Hepatocyte (in vitro differentiated cells): ENCODE data around the gene EGFL7. TPM values are rescaled to one million over a fixed set of nuclear protein-coding genes. Genes with fewer than 3 reads are reported as not detected.

ENCODE experiments used
- DNase-seq: peaks from one replicate; pipeline ENCODE4 v3.0.0-alpha.2; 2016; ENCODE audit warnings: low spot score
- H2AFZ ChIP-seq: fragments of 200-600 bp; sonication (generic); 2 replicates; pipeline ENCODE4 v1.6.0; 2016; ENCODE audit warnings: antibody characterized with exemption, mild to moderate bottlenecking
- H3K27ac ChIP-seq: fragments of 200-600 bp; sonication (generic); 2 replicates; pipeline ENCODE4 v1.5.1; 2016; ENCODE audit warnings: mild to moderate bottlenecking
- H3K27me3 ChIP-seq: fragments of 200-600 bp; sonication (generic); 2 replicates; pipeline ENCODE4 v1.6.1; 2016
- H3K36me3 ChIP-seq: fragments of 200-600 bp; sonication (generic); replicated peaks from 2 replicates; pipeline ENCODE4 v1.5.1; 2016; ENCODE audit warnings: low read depth; ENCODE audit not compliant: insufficient read depth
- H3K4me1 ChIP-seq: fragments of 200-600 bp; sonication (generic); 2 replicates; pipeline ENCODE4 v1.5.1; 2016; ENCODE audit warnings: mild to moderate bottlenecking, moderate library complexity; ENCODE audit not compliant: insufficient read depth
- H3K4me2 ChIP-seq: fragments of 200-600 bp; sonication (generic); 2 replicates; pipeline ENCODE4 v1.6.0; 2016
- H3K4me3 ChIP-seq: fragments of 200-600 bp; sonication (generic); 2 replicates; pipeline ENCODE4 v1.5.1; 2016; ENCODE audit warnings: mild to moderate bottlenecking
- H3K79me2 ChIP-seq: fragments of 200-600 bp; sonication (generic); 2 replicates; pipeline ENCODE4 v1.6.0; 2017; ENCODE audit warnings: mild to moderate bottlenecking
- H3K9me2 ChIP-seq: fragments of 200-600 bp; sonication (generic); replicated peaks from 2 replicates; pipeline ENCODE4 v1.6.0; 2017; ENCODE audit warnings: mild to moderate bottlenecking; ENCODE audit not compliant: insufficient read depth
- H3K9me3 ChIP-seq: fragments of 200-600 bp; sonication (generic); 2 replicates; pipeline ENCODE4 v1.5.1; 2016; ENCODE audit warnings: low read depth, mild to moderate bottlenecking
- H4K20me1 ChIP-seq: fragments of 200-600 bp; sonication (generic); 2 replicates; pipeline ENCODE4 v1.6.0; 2016; ENCODE audit warnings: mild to moderate bottlenecking; ENCODE audit not compliant: insufficient read depth, poor library complexity, severe bottlenecking
- EZH2 ChIP-seq: fragments of 200-600 bp; sonication (generic); IDR thresholded peaks from 2 replicates; pipeline ENCODE4 v1.6.1; 2016; ENCODE audit warnings: antibody characterized with exemption, mild to moderate bottlenecking, borderline replicate concordance
- EZH2phosphoT487 ChIP-seq: fragments of 200-600 bp; sonication (generic); IDR thresholded peaks from one replicate; pipeline ENCODE4 v1.6.1; 2018; ENCODE audit warnings: antibody characterized with exemption, mild to moderate bottlenecking, low read depth, moderate library complexity; ENCODE audit not compliant: unreplicated experiment, severe bottlenecking
- WGBS: methylation state at CpG from one replicate; pipeline ENCODE4 v1.1.6; 2016; ENCODE audit warnings: low lambda C conversion rate; ENCODE audit errors: missing lambda C conversion rate; 5-methylcytosine and 5-hydroxymethylcytosine counted together
- polyA plus RNA-seq: library from polyadenylated mRNA; unstranded; fragments of >200 nt; fragmentation: Nextera tagmentation; extraction: Ambion mirVana; gene quantifications from 2 replicates; pipeline ENCODE4 v1.2.1, GENCODE V29; 2016
- total RNA-seq: library from RNA; depleted of rRNA; stranded (reverse); fragments of >200 nt; gene quantifications from 2 replicates; pipeline ENCODE4 v1.2.3, GENCODE V29; 2014
- TF ChIP-seq, protein P1 (sequence below): fragments of 200-600 bp; sonication (generic); IDR thresholded peaks from 2 replicates; pipeline ENCODE4 v1.5.1; 2016; ENCODE audit warnings: antibody characterized with exemption, mild to moderate bottlenecking; ENCODE audit not compliant: poor library complexity

EGFL7 gene
- total and polyA plus RNA-seq, 2 experiments from 2014 or later: 50.0 to 82.5 TPM

DNA sequence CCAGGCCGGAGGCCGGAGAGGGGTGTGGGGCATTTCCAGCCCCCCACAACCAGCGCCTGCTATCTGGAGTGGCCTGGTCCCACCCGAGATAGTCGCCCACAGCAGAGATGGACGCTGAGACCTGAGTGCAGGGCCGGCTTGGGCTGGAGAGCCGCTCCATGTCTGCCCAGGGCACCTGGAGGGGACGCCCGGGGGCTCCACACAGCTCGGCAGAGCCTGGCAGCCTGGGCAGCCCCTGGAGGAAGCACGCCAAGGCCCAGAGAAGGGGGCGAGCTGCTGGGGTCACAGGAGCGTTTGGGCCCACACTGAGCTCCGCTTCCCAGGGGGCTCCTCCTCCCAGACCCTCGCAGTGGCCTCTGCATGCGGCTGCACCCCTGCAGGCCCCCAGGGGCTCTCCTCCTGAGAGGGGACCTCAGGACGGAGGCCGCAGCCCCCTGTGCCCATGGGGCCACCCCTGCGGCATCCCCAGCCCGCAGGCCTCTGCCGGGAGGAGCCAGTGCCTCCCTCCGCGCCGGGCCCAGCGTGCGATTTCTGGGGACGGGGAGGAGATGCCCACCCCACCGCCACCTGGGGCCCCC lies 42.2 kb upstream of the EGFL7 start:
- Histone ChIP-seq H3K27ac (peak overlapping the region; percentile 1), H3K79me2 (no peaks in the 10 kb centered on the region), H4K20me1 (no peaks in the 10 kb centered on the region), H3K4me1 (peaks cover 34% of the 10 kb centered on the region), H3K36me3 (no peaks in the 10 kb centered on the region), H3K4me2 (peak overlapping the region; percentile 35), H3K27me3 (no peaks in the 10 kb centered on the region), H3K9me3 (no peaks in the 10 kb centered on the region), H2AFZ (no peak overlapping the region), H3K9me2 (no peaks in the 10 kb centered on the region), H3K4me3 (no peak overlapping the region)
- 91% methylated on average over 13 of the region's 29 CpGs for WGBS
- no peak for DNase-seq
- TF ChIP-seq, protein P1, sequence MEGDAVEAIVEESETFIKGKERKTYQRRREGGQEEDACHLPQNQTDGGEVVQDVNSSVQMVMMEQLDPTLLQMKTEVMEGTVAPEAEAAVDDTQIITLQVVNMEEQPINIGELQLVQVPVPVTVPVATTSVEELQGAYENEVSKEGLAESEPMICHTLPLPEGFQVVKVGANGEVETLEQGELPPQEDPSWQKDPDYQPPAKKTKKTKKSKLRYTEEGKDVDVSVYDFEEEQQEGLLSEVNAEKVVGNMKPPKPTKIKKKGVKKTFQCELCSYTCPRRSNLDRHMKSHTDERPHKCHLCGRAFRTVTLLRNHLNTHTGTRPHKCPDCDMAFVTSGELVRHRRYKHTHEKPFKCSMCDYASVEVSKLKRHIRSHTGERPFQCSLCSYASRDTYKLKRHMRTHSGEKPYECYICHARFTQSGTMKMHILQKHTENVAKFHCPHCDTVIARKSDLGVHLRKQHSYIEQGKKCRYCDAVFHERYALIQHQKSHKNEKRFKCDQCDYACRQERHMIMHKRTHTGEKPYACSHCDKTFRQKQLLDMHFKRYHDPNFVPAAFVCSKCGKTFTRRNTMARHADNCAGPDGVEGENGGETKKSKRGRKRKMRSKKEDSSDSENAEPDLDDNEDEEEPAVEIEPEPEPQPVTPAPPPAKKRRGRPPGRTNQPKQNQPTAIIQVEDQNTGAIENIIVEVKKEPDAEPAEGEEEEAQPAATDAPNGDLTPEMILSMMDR: no peak
- TF ChIP-seq EZH2: no peak
- no peak for TF ChIP-seq EZH2phosphoT487

DNA sequence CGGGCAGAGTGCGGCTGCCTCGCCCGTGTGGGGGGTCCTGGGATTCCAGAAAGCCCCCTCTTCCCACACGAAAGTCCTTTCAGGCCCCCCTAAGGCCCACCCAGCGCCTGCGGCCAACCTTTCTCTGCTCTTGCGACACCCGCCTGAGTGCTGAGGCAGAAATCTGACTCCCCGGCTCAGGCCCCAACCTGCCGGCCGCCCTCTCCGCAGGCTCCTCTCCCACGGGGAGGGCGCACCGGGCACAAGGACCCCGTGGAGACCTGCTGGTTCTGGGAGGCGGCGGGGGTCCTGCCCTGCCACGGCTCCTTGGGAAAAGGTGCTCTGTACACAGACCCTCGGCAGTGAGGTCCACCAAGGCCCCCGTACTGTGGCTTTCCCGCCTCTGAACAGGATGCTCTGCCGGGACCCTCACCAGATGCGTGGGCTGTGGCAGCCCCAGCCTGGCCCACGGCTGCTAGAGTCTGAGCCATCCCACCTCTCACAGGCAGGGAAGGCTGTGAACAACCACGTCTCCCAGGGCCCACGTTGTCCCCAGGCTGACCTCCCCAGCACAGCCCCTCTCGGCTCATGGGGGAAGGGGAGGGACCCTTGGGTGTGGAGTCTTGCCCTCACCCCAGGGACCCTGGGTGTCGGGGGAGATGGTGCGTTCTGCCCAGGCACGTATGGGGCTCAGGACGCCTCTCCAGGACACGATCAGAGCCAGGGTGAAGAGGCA lies 41.5 kb upstream of the EGFL7 start:
- TF ChIP-seq EZH2: no peak
- TF ChIP-seq, protein P1: no peak
- no peak for TF ChIP-seq EZH2phosphoT487
- WGBS: 57% methylated on average over 34 of the region's 34 CpGs
- H3K79me2 ChIP-seq: no peaks in the 10 kb centered on the region
- no peak overlapping the region for H2AFZ ChIP-seq
- peaks cover 40% of the 10 kb centered on the region for H3K4me1 ChIP-seq
- no peak overlapping the region for H3K4me3 ChIP-seq
- H3K36me3 ChIP-seq: no peaks in the 10 kb centered on the region
- H4K20me1 ChIP-seq: no peaks in the 10 kb centered on the region
- no peaks in the 10 kb centered on the region for H3K9me3 ChIP-seq
- no peaks in the 10 kb centered on the region for H3K9me2 ChIP-seq
- peak overlapping the region; percentile 35 for H3K4me2 ChIP-seq
- no peaks in the 10 kb centered on the region for H3K27me3 ChIP-seq
- no peak for DNase-seq
- peak overlapping the region; percentile 1 for H3K27ac ChIP-seq

DNA sequence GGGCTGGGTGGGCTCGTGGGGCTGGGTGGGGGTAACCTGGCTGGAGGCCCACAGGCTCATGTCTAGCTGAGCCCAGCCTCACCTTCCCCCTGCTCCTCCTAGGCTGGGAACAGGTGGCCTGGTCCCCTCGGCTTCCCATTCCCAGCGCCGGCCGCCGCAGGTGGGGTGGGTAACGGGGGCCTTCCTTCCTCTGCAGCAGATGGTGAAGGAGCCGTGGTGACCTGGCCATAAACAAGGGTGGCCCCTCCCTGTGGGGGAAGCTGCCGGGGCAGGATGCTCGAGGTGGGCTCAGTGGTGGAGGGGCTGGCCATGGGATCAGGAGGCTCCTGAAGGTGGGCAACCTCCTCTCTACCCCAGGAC lies 41.0 kb upstream of the EGFL7 start:
- H3K27me3 ChIP-seq: no peaks in the 10 kb centered on the region
- H3K27ac ChIP-seq: no peak overlapping the region
- DNase-seq: no peak
- H3K4me3 ChIP-seq: no peak overlapping the region
- H3K4me2 ChIP-seq: no peak overlapping the region
- no peaks in the 10 kb centered on the region for H3K9me3 ChIP-seq
- no peaks in the 10 kb centered on the region for H4K20me1 ChIP-seq
- TF ChIP-seq EZH2: no peak
- no peak for TF ChIP-seq EZH2phosphoT487
- TF ChIP-seq, protein P1: no peak
- no peak overlapping the region for H2AFZ ChIP-seq
- H3K4me1 ChIP-seq: peaks cover 44% of the 10 kb centered on the region
- H3K79me2 ChIP-seq: no peaks in the 10 kb centered on the region
- H3K9me2 ChIP-seq: no peaks in the 10 kb centered on the region
- 86% methylated on average over 10 of the region's 10 CpGs for WGBS
- H3K36me3 ChIP-seq: no peaks in the 10 kb centered on the region
